GM21423 (cell line): ENCODE data around the gene FRMD5.

Source experiments
- ATAC-seq: cut with Tn5 transposase; IDR thresholded peaks from one replicate; pipeline ENCODE4 v1.9.1; 2021; ENCODE audit warnings: mild to moderate bottlenecking, moderate library complexity; ENCODE audit not compliant: unreplicated experiment

FRMD5 gene

DNA sequence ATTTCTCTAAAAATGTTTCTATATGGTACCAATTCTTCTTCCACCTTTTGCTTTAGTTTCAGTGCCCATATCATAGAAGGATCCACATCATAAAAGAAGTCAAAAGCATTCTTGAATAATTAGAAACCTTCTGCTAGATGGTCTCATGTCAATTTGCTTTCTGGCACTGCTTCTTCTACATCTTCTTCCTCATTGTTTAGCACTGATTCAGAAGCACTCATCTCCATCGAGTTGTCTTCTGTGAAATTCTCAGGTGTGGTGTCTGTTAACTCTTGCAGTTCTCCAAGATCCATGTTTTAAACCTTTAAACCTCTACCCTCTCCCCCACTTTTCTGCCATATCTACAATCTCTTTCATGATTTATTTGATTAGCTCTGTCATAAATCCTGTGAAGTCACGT, 213.5 kb downstream of the FRMD5 start:
- no peak for ATAC-seq

DNA sequence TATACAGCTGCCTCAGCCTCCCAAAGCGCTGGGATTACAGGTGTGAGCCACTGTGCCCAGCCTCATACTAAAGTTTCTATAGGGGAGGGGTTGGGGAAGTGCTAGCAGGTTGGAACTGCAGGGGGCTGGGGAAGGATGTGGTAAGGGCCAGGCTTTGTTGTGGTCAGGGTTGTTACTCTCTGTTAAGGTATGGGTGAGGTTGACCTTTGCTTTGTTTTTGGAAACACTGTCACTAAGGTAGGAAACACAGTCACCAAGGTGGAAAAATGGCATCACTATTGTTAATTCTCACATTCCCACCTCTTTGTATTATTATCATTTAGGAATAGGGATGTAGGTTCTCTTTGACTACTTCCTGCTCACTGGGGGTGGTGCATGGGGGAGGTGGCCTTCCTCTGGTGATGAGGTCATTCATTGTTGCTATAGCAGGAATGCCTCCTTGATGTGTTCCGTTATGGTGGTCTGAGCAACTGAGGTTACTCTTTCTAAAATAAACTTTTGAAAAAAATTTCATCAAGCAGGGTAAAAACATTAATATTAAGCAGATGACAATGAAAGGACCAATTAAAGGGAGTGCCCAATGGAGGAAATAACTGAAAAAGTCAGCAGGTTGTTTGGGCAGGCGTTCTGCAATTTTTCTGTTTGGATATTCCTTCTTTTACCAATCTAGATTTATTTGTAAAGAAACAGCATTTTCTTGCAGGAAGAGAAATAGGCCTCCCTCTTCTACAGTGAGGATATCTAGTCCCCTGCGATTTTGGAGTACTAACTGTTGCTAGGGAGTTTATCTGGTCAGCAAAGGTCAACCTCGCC, 217.8 kb downstream of the FRMD5 start:
- ATAC-seq, result peak; percentile 50

GRCh38 chr15:43975770-43976169, 219.3 kb downstream of the FRMD5 start:
- ATAC-seq, result no peak

- no peak for ATAC-seq
Measured at GRCh38 chr15:43975326-43975725, 219.7 kb downstream of the FRMD5 start.

DNA sequence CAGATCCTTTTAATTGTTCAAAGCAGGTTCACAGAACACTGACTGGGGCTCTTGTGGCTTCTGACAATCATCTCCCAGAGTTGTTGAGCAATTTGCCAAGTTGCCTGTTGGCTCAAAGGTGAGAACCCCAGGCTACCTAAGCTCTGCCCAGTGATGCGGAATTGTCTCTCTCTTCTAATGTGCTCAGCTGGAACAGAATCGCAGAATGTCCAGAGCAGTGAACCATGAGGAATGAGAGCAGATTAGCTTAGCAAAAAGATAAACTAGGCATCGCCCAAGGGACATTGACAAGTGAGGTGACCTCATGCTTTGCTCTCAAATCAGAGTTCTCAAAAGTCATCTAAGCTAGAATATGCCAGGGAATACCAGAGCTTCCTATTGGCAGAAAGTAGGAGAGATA, 220.2 kb downstream of the FRMD5 start:
- no peak for ATAC-seq

GRCh38 chr15:43969802-43970375, 225.2 kb downstream of the FRMD5 start:
- no peak for ATAC-seq

GRCh38 chr15:43968551-43968950, 226.5 kb downstream of the FRMD5 start:
- no peak for ATAC-seq

- no peak for ATAC-seq
Measured at GRCh38 chr15:43966646-43967045, 228.4 kb downstream of the FRMD5 start.

DNA sequence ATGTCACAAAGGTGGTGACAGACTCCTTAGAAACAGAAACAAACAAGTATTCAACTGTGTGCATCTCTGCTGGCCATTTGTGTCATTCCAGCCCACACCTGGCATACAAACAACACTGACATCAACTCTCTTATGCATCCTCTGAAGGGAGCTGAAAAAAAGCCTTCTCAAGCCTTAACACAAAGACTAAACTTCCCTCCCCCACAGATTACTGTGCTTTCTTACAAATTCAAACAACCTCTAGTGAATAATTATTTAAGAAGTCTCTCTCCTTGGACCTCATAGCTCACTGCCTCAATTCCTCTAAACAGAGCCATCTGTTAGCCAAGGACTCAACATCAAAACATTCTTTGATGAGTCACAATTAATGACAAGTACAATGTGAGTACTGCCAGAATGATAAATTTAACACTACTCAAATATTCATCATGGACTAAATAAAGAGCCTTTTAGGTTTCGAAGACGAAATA, 236.2 kb downstream of the FRMD5 start:
- no peak for ATAC-seq

DNA sequence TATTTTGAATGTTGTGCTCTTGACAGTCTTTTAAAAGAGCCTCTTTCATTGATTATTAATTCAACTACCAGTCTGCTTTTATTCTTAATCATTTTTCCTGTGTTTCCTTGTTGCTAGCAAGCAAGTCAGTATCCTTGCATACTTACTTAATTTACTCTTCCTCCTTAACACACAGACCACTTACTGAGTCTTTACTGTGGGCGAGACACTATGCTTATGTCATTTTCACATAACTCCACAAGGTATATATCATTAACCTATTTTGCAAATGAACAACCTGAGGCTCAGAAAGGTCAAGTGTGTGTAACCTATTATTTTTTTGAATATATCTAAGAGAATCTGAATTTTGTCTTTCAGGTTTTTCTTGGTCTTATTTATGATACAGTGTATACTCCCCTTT, 237.3 kb downstream of the FRMD5 start:
- peak; percentile 69 for ATAC-seq

GRCh38 chr15:43955140-43955539, 239.9 kb downstream of the FRMD5 start:
- ATAC-seq, result no peak

- no peak for ATAC-seq
Measured at GRCh38 chr15:43954181-43954621, 240.9 kb downstream of the FRMD5 start.

GRCh38 chr15:43953402-43953801, 241.7 kb downstream of the FRMD5 start:
- no peak for ATAC-seq

- ATAC-seq, result no peak
Measured at GRCh38 chr15:43950531-43950930, 244.5 kb downstream of the FRMD5 start.

DNA sequence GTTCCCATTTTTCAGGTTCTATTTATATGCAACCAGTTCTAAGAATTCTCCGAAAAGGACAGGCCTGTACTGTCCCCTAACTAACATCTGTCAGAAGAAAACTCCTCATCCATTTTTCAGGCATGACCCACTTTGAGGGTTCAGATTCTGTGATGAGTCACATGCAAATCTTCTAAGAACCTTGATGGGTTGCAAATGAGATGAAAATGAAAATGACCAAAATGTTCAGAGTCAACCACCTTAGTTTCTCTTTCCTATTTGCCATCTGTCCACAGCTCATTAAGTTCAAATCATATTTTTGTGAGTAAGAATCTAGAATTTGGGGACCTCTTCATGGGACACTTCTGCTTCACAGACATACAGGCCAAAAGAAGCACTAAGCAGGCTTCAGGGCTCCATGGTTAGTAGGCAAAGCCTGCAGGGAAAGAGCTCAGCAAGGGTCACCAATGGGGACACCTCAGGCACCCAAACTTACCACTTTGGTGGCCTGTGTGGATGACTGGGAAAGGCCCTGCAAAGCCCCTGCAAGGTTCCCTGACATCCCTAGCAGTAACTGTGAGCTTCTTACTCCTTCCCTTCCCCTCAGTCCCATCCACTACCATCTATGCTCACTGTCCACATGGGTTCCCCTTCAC, 246.3 kb downstream of the FRMD5 start:
- ATAC-seq, result peak; percentile 88

DNA sequence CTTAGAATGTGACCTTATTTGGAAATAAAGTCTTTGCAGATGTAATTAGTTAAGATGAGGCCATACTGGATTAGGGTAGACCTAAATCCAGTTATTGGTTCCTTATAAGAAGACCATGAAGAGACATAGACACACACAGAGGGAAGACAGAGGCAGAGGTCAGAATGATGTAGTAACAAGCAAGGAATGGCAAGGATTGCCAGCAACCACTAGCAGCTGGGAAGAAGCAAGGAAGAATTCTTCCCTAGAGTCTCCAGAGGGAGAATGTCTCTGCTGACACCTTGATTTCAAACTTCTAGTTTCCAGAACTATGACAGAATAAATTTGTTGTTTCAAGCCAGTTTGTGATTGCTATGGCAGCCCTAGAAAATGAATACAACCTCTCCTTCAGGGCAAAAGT, 251.6 kb downstream of the FRMD5 start:
- ATAC-seq, result no peak

GRCh38 chr15:43942194-43942593, 252.9 kb downstream of the FRMD5 start:
- no peak for ATAC-seq

- ATAC-seq, result no peak
Measured at GRCh38 chr15:43941555-43941954, 253.5 kb downstream of the FRMD5 start.

- no peak for ATAC-seq
Measured at GRCh38 chr15:43941071-43941470, 254.0 kb downstream of the FRMD5 start.

GRCh38 chr15:43939070-43939469, 256.0 kb downstream of the FRMD5 start:
- ATAC-seq, result no peak

GRCh38 chr15:43934480-43934879, 260.6 kb downstream of the FRMD5 start:
- no peak for ATAC-seq

DNA sequence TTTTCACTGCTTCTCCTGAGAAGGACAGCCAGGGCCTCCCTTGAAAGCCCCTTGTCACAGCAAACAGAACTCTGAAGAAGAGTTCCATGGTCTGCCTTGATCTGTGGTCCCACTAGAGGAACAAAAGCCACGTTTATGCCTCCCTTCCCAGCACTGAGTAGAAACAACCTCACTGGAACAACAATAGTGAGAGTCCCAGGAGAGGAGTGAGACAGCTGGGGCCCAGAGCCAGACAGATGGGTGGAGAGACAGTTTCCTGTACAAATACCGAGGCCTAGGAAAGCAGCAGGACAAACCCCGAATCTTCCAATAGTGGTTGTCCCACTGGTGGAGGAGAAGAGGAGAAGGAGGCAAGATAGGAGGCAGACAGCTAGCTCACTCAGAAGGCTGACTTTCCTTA, 262.2 kb downstream of the FRMD5 start:
- no peak for ATAC-seq
